A673 (cell line): ENCODE measurements around the gene GLUD1.

Experiments used
- CTCF ChIP-seq: fragments of 300-800, 200-600 bp; sonication (generic); conservative IDR thresholded peaks from 2 replicates; pipeline ENCODE4 v1.5.1; 2017; ENCODE audit warnings: low read depth, mild to moderate bottlenecking, antibody characterized with exemption, low read length, moderate library complexity, mixed read lengths
- EZH2 ChIP-seq: fragments of 200-600 bp; sonication (generic); IDR thresholded peaks from 2 replicates; pipeline ENCODE4 v1.6.1; 2017; ENCODE audit warnings: borderline replicate concordance, low read depth, mild to moderate bottlenecking, mixed read lengths, antibody characterized with exemption, low read length; ENCODE audit not compliant: poor library complexity, severe bottlenecking

GRCh38 chr10:87036623-87037022, 58.0 kb downstream of the GLUD1 start:
- TF ChIP-seq CTCF (no peak), EZH2 (no peak)
